ENCODE data around the gene LDLRAP1. TPM values are rescaled to one million over a fixed set of nuclear protein-coding genes. Genes with fewer than 3 reads are reported as not detected.

LDLRAP1 gene
- total and polyA plus RNA-seq, 3 donors from 2014 or later: 11.7 to 19.8 (median 16.6) TPM

- no peak overlapping the region for H3K4me3 ChIP-seq
- DNase-seq: no peak
- 89 to 92% methylated on average over 3 of the region's 3 CpGs for WGBS, 2 donors
Measured at GRCh38 chr1:25536124-25536523, 7.3 kb upstream of the LDLRAP1 start.

GRCh38 chr1:25537153-25537831, 6.1 kb upstream of the LDLRAP1 start:
- WGBS, 2 donors: 74 to 75% methylated on average over 6 to 7 of the region's 7 CpGs
- Histone ChIP-seq H3K9me3 (no peaks in the 10 kb centered on the region), H3K27me3 (no peaks in the 10 kb centered on the region), H3K36me3 (ENCODE audit: low read depth, missing control alignments) (no peaks in the 10 kb centered on the region), H3K4me1 (peaks cover 4% of the 10 kb centered on the region), H3K27ac (no peak overlapping the region), H3K4me3 (no peak overlapping the region)
- intact Hi-C loops (cut with DNase I; ENCODE audit: low total_unique reads): no loop called here
- DNase-seq: no peak
- TF ChIP-seq POLR2A (IDR thresholded peaks at IDR 0.05) (no peak), CTCF (IDR thresholded peaks at IDR 0.05) (no peak)

More at GRCh38 chr1:25536124-25536523, 7.3 kb upstream of the LDLRAP1 start:
- intact Hi-C loops (cut with DNase I; ENCODE audit: low total_unique reads): no loop called here
- Histone ChIP-seq H3K9me3 (no peaks in the 10 kb centered on the region), H3K27me3 (no peaks in the 10 kb centered on the region), H3K4me1 (no peaks in the 10 kb centered on the region), H3K36me3 (ENCODE audit: low read depth, missing control alignments) (no peaks in the 10 kb centered on the region), H3K27ac (no peak overlapping the region)
- TF ChIP-seq CTCF (IDR thresholded peaks at IDR 0.05) (no peak), POLR2A (IDR thresholded peaks at IDR 0.05) (no peak)

GRCh38 chr1:25538191-25538767, 5.1 kb upstream of the LDLRAP1 start:
- Histone ChIP-seq H3K27ac (no peak overlapping the region), H3K27me3 (no peaks in the 10 kb centered on the region), H3K4me3 (no peak overlapping the region), H3K36me3 (ENCODE audit: low read depth, missing control alignments) (no peaks in the 10 kb centered on the region), H3K4me1 (peaks cover 6% of the 10 kb centered on the region), H3K9me3 (no peaks in the 10 kb centered on the region)
- 71 to 90% methylated on average over 4 of the region's 4 CpGs for WGBS, 2 donors
- DNase-seq: no peak
- TF ChIP-seq CTCF (IDR thresholded peaks at IDR 0.05) (no peak), POLR2A (IDR thresholded peaks at IDR 0.05) (no peak)
- intact Hi-C loops (cut with DNase I; ENCODE audit: low total_unique reads): no loop called here

- DNase-seq: no peak
- Histone ChIP-seq H3K27ac (no peak overlapping the region), H3K36me3 (ENCODE audit: low read depth, missing control alignments) (no peaks in the 10 kb centered on the region), H3K4me1 (peaks cover 15% of the 10 kb centered on the region), H3K27me3 (no peaks in the 10 kb centered on the region), H3K4me3 (no peak overlapping the region), H3K9me3 (no peaks in the 10 kb centered on the region)
- TF ChIP-seq POLR2A (IDR thresholded peaks at IDR 0.05): no peak
- no peak for TF ChIP-seq CTCF (IDR thresholded peaks at IDR 0.05)
- intact Hi-C loops (cut with DNase I; ENCODE audit: low total_unique reads): no loop called here
- 78 to 88% methylated on average over 13 of the region's 13 CpGs for WGBS, 2 donors
Measured at GRCh38 chr1:25540750-25541342, 2.6 kb upstream of the LDLRAP1 start.
